CD4-positive, CD25-positive, alpha-beta regulatory T cell (primary cell): Measurements from ENCODE around the gene USP30. TPM values are rescaled to one million over a fixed set of nuclear protein-coding genes. Genes with fewer than 3 reads are reported as not detected.

Source experiments
- ATAC-seq, 2 donors: fragments of 150-1000 bp; cut with Tn5 transposase; one replicate each; pipeline ENCODE4 v1.10.0; 2021; ENCODE audit warnings: low read depth in 2 of 2, moderate number of reproducible peaks in 2 of 2, moderate library complexity in 1 of 2
- DNase-seq, 3 donors: peaks; one replicate each; pipeline versions ENCODE4 v3.0.0 to v3.0.0-alpha.2; 2012 to 2022; ENCODE audit warnings: mixed read lengths in 1 of 3
- H3K27ac ChIP-seq: one replicate; pipeline ENCODE4 v1.7.0; 2013; ENCODE audit warnings: mild to moderate bottlenecking, low read length; ENCODE audit not compliant: insufficient read depth, poor library complexity, severe bottlenecking
- H3K27me3 ChIP-seq: one replicate; pipeline ENCODE4 v1.7.0; 2013; ENCODE audit warnings: low read length; ENCODE audit not compliant: control insufficient read depth, insufficient read depth
- H3K36me3 ChIP-seq: one replicate; pipeline ENCODE4 v1.7.0; 2013; ENCODE audit warnings: mild to moderate bottlenecking, low read length, moderate library complexity; ENCODE audit not compliant: control insufficient read depth, insufficient read depth
- H3K4me1 ChIP-seq: 2 replicates; pipeline ENCODE4 v1.7.0; 2013; ENCODE audit warnings: mild to moderate bottlenecking, low read length; ENCODE audit not compliant: insufficient read depth, control insufficient read depth, poor library complexity, severe bottlenecking
- H3K4me3 ChIP-seq: one replicate; pipeline ENCODE4 v1.7.0; 2013; ENCODE audit warnings: low read depth, mild to moderate bottlenecking, low read length, moderate library complexity
- H3K9me3 ChIP-seq, 2 experiments: 1 replicate in 1 of 2; 2 replicates in 1 of 2; pipeline ENCODE4 v1.7.0; 2013; ENCODE audit warnings: low read length in 2 of 2, mild to moderate bottlenecking in 1 of 2, moderate library complexity in 1 of 2; ENCODE audit not compliant: control insufficient read depth in 2 of 2
- H3K27ac Mint-ChIP-seq, 3 donors: one replicate each; pipeline ENCODE4 v1.8.0; 2020 to 2022; ENCODE audit warnings: mild to moderate bottlenecking in 3 of 3, mixed read lengths in 3 of 3, moderate library complexity in 2 of 3
- H3K27me3 Mint-ChIP-seq: one replicate; pipeline ENCODE4 v1.8.0; 2022; ENCODE audit warnings: mild to moderate bottlenecking, mixed read lengths
- H3K36me3 Mint-ChIP-seq: one replicate; pipeline ENCODE4 v1.8.0; 2020; ENCODE audit warnings: mixed read lengths
- H3K4me1 Mint-ChIP-seq, 4 donors: one replicate each; pipeline ENCODE4 v1.8.0; 2020 to 2022; ENCODE audit warnings: mixed read lengths in 4 of 4, mild to moderate bottlenecking in 1 of 4
- H3K4me3 Mint-ChIP-seq, 4 donors: one replicate each; pipeline ENCODE4 v1.8.0; 2020 to 2022; ENCODE audit warnings: mild to moderate bottlenecking in 4 of 4, mixed read lengths in 4 of 4, moderate library complexity in 3 of 4
- H3K9me3 Mint-ChIP-seq, 7 donors: one replicate each; pipeline ENCODE4 v1.8.0; 2020 to 2022; ENCODE audit warnings: mixed read lengths in 7 of 7, mild to moderate bottlenecking in 3 of 7, moderate library complexity in 2 of 7
- polyA plus RNA-seq, 4 donors: library from polyadenylated mRNA; unstranded; fragments of 300-500 nt; fragmentation: Illumina TruSeq; gene quantifications; one replicate each; pipeline ENCODE4 v1.2.3, GENCODE V29; 2021
- total RNA-seq: library from RNA; stranded (reverse); gene quantifications from one replicate; pipeline ENCODE4 v1.2.3, GENCODE V29; 2022

Gene USP30
- total and polyA plus RNA-seq, 5 donors from 2014 or later = 10.7 to 21.0 (median 11.8) TPM

- no peaks in the 10 kb centered on the region for H3K27me3 Mint-ChIP-seq
- peak overlapping the region in 3 of 4 donors; percentile 13 to 41 (median 36) for H3K4me3 Mint-ChIP-seq
- peak overlapping the region in 1 of 3 donors; percentile 35 for H3K27ac Mint-ChIP-seq
These were observed 61.4 kb downstream of the USP30 start for GRCh38 chr12:109113661-109114321.

GRCh38 chr12:109114644-109115043 is 62.3 kb downstream of the USP30 start:
- Histone ChIP-seq H3K9me3 (no peaks in the 10 kb centered on the region), H3K27me3 (no peaks in the 10 kb centered on the region), H3K4me3 (no peak overlapping the region), H3K27ac (no peak overlapping the region), H3K4me1 (peaks cover 12% of the 10 kb centered on the region), H3K36me3 (no peaks in the 10 kb centered on the region)
- no peak overlapping the region for H3K27ac Mint-ChIP-seq
- ATAC-seq = no peak
- H3K36me3 Mint-ChIP-seq = peaks cover 5% of the 10 kb centered on the region
- peaks cover 0 to 36% (median 23%) of the 10 kb centered on the region in 4 donors for H3K4me1 Mint-ChIP-seq
- no peak overlapping the region for H3K4me3 Mint-ChIP-seq
- H3K9me3 Mint-ChIP-seq = no peaks in the 10 kb centered on the region
- no peaks in the 10 kb centered on the region for H3K27me3 Mint-ChIP-seq
- no peak for DNase-seq

More at GRCh38 chr12:109113661-109114321, 61.4 kb downstream of the USP30 start:
- DNase-seq = no peak
- no peak for ATAC-seq
- Histone ChIP-seq H3K4me3 (no peak overlapping the region), H3K27me3 (no peaks in the 10 kb centered on the region), H3K27ac (no peak overlapping the region), H3K4me1 (peaks cover 12% of the 10 kb centered on the region), H3K36me3 (no peaks in the 10 kb centered on the region), H3K9me3 (no peaks in the 10 kb centered on the region)
- H3K9me3 Mint-ChIP-seq = no peaks in the 10 kb centered on the region
- H3K4me1 Mint-ChIP-seq = peaks cover 0 to 36% (median 23%) of the 10 kb centered on the region in 4 donors
- H3K36me3 Mint-ChIP-seq = peaks cover 5% of the 10 kb centered on the region

- Mint-ChIP-seq H3K36me3 (peaks cover 5% of the 10 kb centered on the region), H3K27ac (peak overlapping the region in 1 of 3 donors; percentile 5), H3K27me3 (no peaks in the 10 kb centered on the region), H3K4me3 (no peak overlapping the region), H3K4me1 (peaks cover 0 to 34% (median 23%) of the 10 kb centered on the region in 4 donors), H3K9me3 (no peaks in the 10 kb centered on the region)
- no peak overlapping the region for H3K4me3 ChIP-seq
- no peak for DNase-seq
- H3K27me3 ChIP-seq = no peaks in the 10 kb centered on the region
- no peaks in the 10 kb centered on the region for H3K36me3 ChIP-seq
- H3K27ac ChIP-seq = no peak overlapping the region
- ATAC-seq = no peak
- peaks cover 12% of the 10 kb centered on the region for H3K4me1 ChIP-seq
- H3K9me3 ChIP-seq = no peaks in the 10 kb centered on the region
These were observed 63.0 kb downstream of the USP30 start for GRCh38 chr12:109115404-109115757.

GRCh38 chr12:109115758-109116610 is 63.6 kb downstream of the USP30 start, which contains the start of gene ACACB:
Gene ACACB (plus strand): TSS chr12:109116587. CDS start chr12:109139406, 22,819 bp downstream.
- no peak for DNase-seq
- Mint-ChIP-seq H3K36me3 (peaks cover 5% of the 10 kb centered on the region), H3K4me3 (peak within 1 kb of the TSS in 2 of 4 donors; percentile 33 to 57), H3K9me3 (no peaks in the 10 kb centered on the region), H3K27ac (peak within 1 kb of the TSS in 1 of 3 donors; percentile 5), H3K4me1 (peaks cover 0 to 33% (median 22%) of the 10 kb centered on the region in 4 donors), H3K27me3 (no peaks in the 10 kb centered on the region)
- ATAC-seq = no peak
- H3K9me3 ChIP-seq = no peaks in the 10 kb centered on the region
- H3K4me1 ChIP-seq = peaks cover 12% of the 10 kb centered on the region
- no peaks in the 10 kb centered on the region for H3K27me3 ChIP-seq
- H3K4me3 ChIP-seq = no peak within 1 kb of the TSS
- H3K27ac ChIP-seq = no peak within 1 kb of the TSS
- no peaks in the 10 kb centered on the region for H3K36me3 ChIP-seq

GRCh38 chr12:109116611-109116949 is 64.2 kb downstream of the USP30 start:
- H3K36me3 Mint-ChIP-seq = peaks cover 5% of the 10 kb centered on the region
- no peak for ATAC-seq
- Histone ChIP-seq H3K27me3 (no peaks in the 10 kb centered on the region), H3K27ac (no peak overlapping the region), H3K9me3 (no peaks in the 10 kb centered on the region), H3K36me3 (no peaks in the 10 kb centered on the region), H3K4me1 (peaks cover 11% of the 10 kb centered on the region), H3K4me3 (no peak overlapping the region)
- H3K4me1 Mint-ChIP-seq = peaks cover 0 to 32% (median 22%) of the 10 kb centered on the region in 4 donors
- no peaks in the 10 kb centered on the region for H3K9me3 Mint-ChIP-seq
- no peaks in the 10 kb centered on the region for H3K27me3 Mint-ChIP-seq
- no peak overlapping the region for H3K27ac Mint-ChIP-seq
- H3K4me3 Mint-ChIP-seq = no peak overlapping the region
- no peak for DNase-seq

GRCh38 chr12:109120095-109120494 is 67.7 kb downstream of the USP30 start:
- peaks cover 0 to 8% (median 6%) of the 10 kb centered on the region in 4 donors for H3K4me1 Mint-ChIP-seq
- DNase-seq (no peak), ATAC-seq (no peak)
- peaks cover 5% of the 10 kb centered on the region for H3K36me3 Mint-ChIP-seq
- H3K27ac ChIP-seq = no peak overlapping the region
- peak overlapping the region in 1 of 3 donors; percentile 29 for H3K27ac Mint-ChIP-seq
- H3K36me3 ChIP-seq = no peaks in the 10 kb centered on the region
- H3K9me3 Mint-ChIP-seq = no peaks in the 10 kb centered on the region
- H3K4me3 ChIP-seq = no peak overlapping the region
- no peaks in the 10 kb centered on the region for H3K4me1 ChIP-seq
- no peaks in the 10 kb centered on the region for H3K27me3 ChIP-seq
- H3K27me3 Mint-ChIP-seq = no peaks in the 10 kb centered on the region
- H3K4me3 Mint-ChIP-seq = no peak overlapping the region
- H3K9me3 ChIP-seq = no peaks in the 10 kb centered on the region

- no peaks in the 10 kb centered on the region for H3K27me3 ChIP-seq
- H3K4me3 ChIP-seq = no peak overlapping the region
- H3K27me3 Mint-ChIP-seq = no peaks in the 10 kb centered on the region
- H3K4me1 ChIP-seq = no peaks in the 10 kb centered on the region
- peak overlapping the region in 1 of 3 donors; percentile 29 for H3K27ac Mint-ChIP-seq
- H3K27ac ChIP-seq = no peak overlapping the region
- H3K4me1 Mint-ChIP-seq = peaks cover 0 to 4% (median 3%) of the 10 kb centered on the region in 4 donors
- H3K4me3 Mint-ChIP-seq = no peak overlapping the region
- H3K9me3 ChIP-seq = no peaks in the 10 kb centered on the region
- ATAC-seq = no peak
- H3K9me3 Mint-ChIP-seq = no peaks in the 10 kb centered on the region
- DNase-seq = no peak
- peaks cover 5% of the 10 kb centered on the region for H3K36me3 Mint-ChIP-seq
- no peaks in the 10 kb centered on the region for H3K36me3 ChIP-seq
These were observed 68.2 kb downstream of the USP30 start for GRCh38 chr12:109120557-109120956.
